ENCODE data around the gene KLHL29.

The KLHL29 gene

GRCh38 chr2:23645230-23645808, 260.3 kb downstream of the KLHL29 start:
- DNase-seq = no peak

- no peak for DNase-seq
These were observed 262.6 kb downstream of the KLHL29 start for GRCh38 chr2:23647563-23647962.

- no peak for DNase-seq
These were observed 264.3 kb downstream of the KLHL29 start for GRCh38 chr2:23649303-23649702.

GRCh38 chr2:23649819-23650218, 264.8 kb downstream of the KLHL29 start:
- peak; percentile 4 for DNase-seq

- DNase-seq = no peak
These were observed 266.5 kb downstream of the KLHL29 start for GRCh38 chr2:23651187-23652080.

GRCh38 chr2:23653326-23653725, 268.3 kb downstream of the KLHL29 start:
- DNase-seq = no peak

GRCh38 chr2:23654756-23655155, 269.8 kb downstream of the KLHL29 start:
- DNase-seq = no peak

- no peak for DNase-seq
These were observed 271.1 kb downstream of the KLHL29 start for GRCh38 chr2:23655934-23656596.

GRCh38 chr2:23656597-23656973, 271.6 kb downstream of the KLHL29 start:
- no peak for DNase-seq

GRCh38 chr2:23657371-23657770, 272.4 kb downstream of the KLHL29 start:
- DNase-seq = no peak

GRCh38 chr2:23657934-23658333, 273.0 kb downstream of the KLHL29 start:
- no peak for DNase-seq

- DNase-seq = no peak
These were observed 273.5 kb downstream of the KLHL29 start for GRCh38 chr2:23658466-23658942.

- no peak for DNase-seq
These were observed 274.3 kb downstream of the KLHL29 start for GRCh38 chr2:23659328-23659727.

- no peak for DNase-seq
These were observed 274.8 kb downstream of the KLHL29 start for GRCh38 chr2:23659773-23660172.

GRCh38 chr2:23660237-23660636, 275.3 kb downstream of the KLHL29 start:
- no peak for DNase-seq

- DNase-seq = no peak
These were observed 276.5 kb downstream of the KLHL29 start for GRCh38 chr2:23661276-23662050.

- no peak for DNase-seq
These were observed 277.5 kb downstream of the KLHL29 start for GRCh38 chr2:23662466-23662865.

GRCh38 chr2:23662941-23663920, 278.3 kb downstream of the KLHL29 start:
- DNase-seq = no peak

GRCh38 chr2:23664066-23664788, 279.2 kb downstream of the KLHL29 start:
- no peak for DNase-seq

GRCh38 chr2:23666241-23666979, 281.4 kb downstream of the KLHL29 start:
- no peak for DNase-seq
